Heart right ventricle (tissue), 16 donors: ENCODE measurements around the gene GTF2A1. TPM values are rescaled to one million over a fixed set of nuclear protein-coding genes. Genes with fewer than 3 reads are reported as not detected.

Source experiments
- ATAC-seq, 8 donors: fragments of 200-7000 bp; cut with Tn5 transposase; one replicate each; pipeline ENCODE4 v1.9.1; 2020; ENCODE audit warnings: mild to moderate bottlenecking in 8 of 8, moderate library complexity in 8 of 8, moderate number of reproducible peaks in 1 of 8
- DNase-seq, 2 donors: peaks; one replicate each; pipeline ENCODE4 v3.0.0-alpha.2; 2020
- H3K27ac ChIP-seq, 10 donors: fragments of 200-600 bp; sonication (generic) in 2 of 10; one replicate each; pipeline versions ENCODE4 v1.5.0 to v1.8.0; 2020 to 2022; ENCODE audit warnings: mild to moderate bottlenecking in 3 of 10
- H3K27me3 ChIP-seq, 7 donors: fragments of 200-600 bp; one replicate each; pipeline ENCODE4 v1.8.0; 2021 to 2022; ENCODE audit warnings: mild to moderate bottlenecking in 2 of 7
- H3K36me3 ChIP-seq, 9 donors: fragments of 200-600 bp; sonication (generic) in 1 of 9; one replicate each; pipeline versions ENCODE4 v1.5.0 to v1.8.0; 2020 to 2022; ENCODE audit warnings: mild to moderate bottlenecking in 2 of 9
- H3K4me1 ChIP-seq, 9 donors: fragments of 200-600 bp; sonication (generic) in 1 of 9; one replicate each; pipeline versions ENCODE4 v1.5.0 to v1.8.0; 2020 to 2022; ENCODE audit warnings: mild to moderate bottlenecking in 4 of 9
- H3K4me3 ChIP-seq, 10 donors: fragments of 200-600 bp; sonication (generic) in 2 of 10; one replicate each; pipeline versions ENCODE4 v1.5.0 to v1.8.0; 2020 to 2022; ENCODE audit warnings: mild to moderate bottlenecking in 7 of 10, moderate library complexity in 2 of 10
- H3K9me3 ChIP-seq, 11 donors: fragments of 200-600 bp in 10 of 11; sonication (generic) in 2 of 11; one replicate each; pipeline versions ENCODE4 v1.5.0 to v1.8.0; 2013 to 2022; ENCODE audit warnings: mild to moderate bottlenecking in 2 of 11, control low read depth in 1 of 11, moderate library complexity in 1 of 11
- CTCF ChIP-seq, 9 donors: fragments of 200-600 bp; sonication (generic) in 2 of 9; IDR thresholded peaks; one replicate each; pipeline versions ENCODE4 v1.5.0 to v1.8.0; 2021 to 2022; ENCODE audit warnings: antibody characterized with exemption in 9 of 9, mild to moderate bottlenecking in 5 of 9, moderate library complexity in 1 of 9
- WGBS, 2 donors: extraction: QIAGEN DNeasy Blood & Tissue Kit; methylation state at CpG; one replicate each; pipeline ENCODE4 v1.1.7; 2013; ENCODE audit warnings: inconsistent platforms in 1 of 2; 5-methylcytosine and 5-hydroxymethylcytosine counted together
- intact Hi-C, 10 donors: fragments of 100-400 bp; cut with DNase I; formaldehyde crosslinking; loops; one replicate each; pipeline versions ENCODE4 v1.11.1 to v1.14.2; 2022
- polyA plus RNA-seq, 2 donors: library from polyadenylated mRNA; stranded (reverse); fragments of 200-250 nt; gene quantifications; one replicate each; pipeline ENCODE4 v1.2.3, GENCODE V29; 2013
- total RNA-seq, 10 donors: library from RNA; stranded (reverse); fragmentation: NEBNext Ultra II Directional in 3 of 10; extraction: Animal tissue kit (Norgen Biotek cat#: 25700) in 3 of 10; gene quantifications; one replicate each; pipeline versions ENCODE4 v1.2.1 to v1.2.4, GENCODE V29; 2021 to 2023
- donor health status: Arrhythmogenic right ventricular cardiomyopathy.
- donor health status: ischemic (EF 13 %, LVEDD 7.1; RV severe dilation, severe dysfunction).
- donor health status: healthy with polysubstance abuse.
- donor health status: DM: no; HTN: yes; CAD: no.
- donor health status: DM: no; HTN: no; CAD: no.
- donor health status: ischemic (EF 25% LVEDD 6.9; RV normal size, moderate dysfunction).
- donor health status: ischemic (EF 25% LVEDD 5.7; RV mildly dilated, moderate dysfunction).
- donor health status: healthy.
- donor health status: DM: yes; HTN: yes; CAD: no.
- donor health status: Ischemic cardiomyopathy.
- donor health status: ischemic (EF 35%, LVEDD 5.7; RV mildly dilated, moderate dysfunction).
- donor health status: nonischemic (EF 11% LVEDD 7.7; RV severe dilation, severe dysfunction).
- donor health status: DM: yes; HTN: yes; CAD: no.
- donor health status: PGD.
- donor health status: ischemic (EF 29% LVEDD 5.4; RV normal size, mild dysfunction).
- donor health status: nonischemic (EF 23%, LVEDD 6.1; RV moderate dilation, normal function).

GTF2A1 gene
- total and polyA plus RNA-seq, 12 donors, result 4.3 to 28.3 (median 22.2) TPM

DNA sequence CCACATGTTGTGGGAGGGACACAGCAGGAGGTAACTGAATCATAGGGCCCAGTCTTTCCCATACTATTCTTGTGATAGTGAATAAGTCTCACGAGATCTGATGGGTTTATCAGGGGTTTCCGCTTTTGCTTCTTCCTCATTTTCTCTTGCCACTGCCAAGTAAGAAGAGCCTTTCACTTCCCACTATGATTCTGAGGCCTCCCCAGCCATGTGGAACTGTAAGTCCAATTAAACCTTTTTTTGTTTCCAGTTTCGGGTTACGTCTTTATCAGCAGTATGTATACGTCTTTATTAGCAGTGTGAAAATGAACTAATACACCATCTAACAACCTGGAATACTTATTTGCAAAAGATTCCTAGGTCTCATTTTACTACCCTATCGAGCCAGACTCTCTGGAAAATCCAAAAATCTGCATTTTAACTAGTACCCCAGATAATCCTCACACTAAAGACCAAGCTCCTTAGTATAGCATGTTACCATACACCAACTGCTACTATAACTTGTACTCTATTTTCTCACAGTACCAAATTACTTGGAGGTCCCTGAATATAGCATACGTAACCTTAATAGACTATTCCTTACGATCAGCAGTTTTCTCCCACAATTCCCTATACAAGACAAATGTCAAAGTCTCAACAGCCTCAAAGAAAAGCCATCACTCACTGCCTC lies 11.5 kb downstream of the GTF2A1 start:
- peaks cover 0 to 95% (median 7%) of the 10 kb centered on the region in 9 donors for H3K36me3 ChIP-seq
- 65 to 66% methylated on average over 8 of the region's 8 CpGs for WGBS, 2 donors
- DNase-seq (no peak), ATAC-seq (peak in 1 of 8 donors; percentile 20)
- peaks cover 0 to 49% (median 27%) of the 10 kb centered on the region in 9 donors for H3K4me1 ChIP-seq
- H3K9me3 ChIP-seq, result no peaks in the 10 kb centered on the region
- no peak for TF ChIP-seq CTCF (IDR thresholded peaks at IDR 0.05)
- H3K27me3 ChIP-seq, result no peaks in the 10 kb centered on the region
- intact Hi-C loops, result no loop called here
- peak overlapping the region in 2 of 10 donors; percentile 15 to 48 for H3K27ac ChIP-seq
- no peak overlapping the region for H3K4me3 ChIP-seq

DNA sequence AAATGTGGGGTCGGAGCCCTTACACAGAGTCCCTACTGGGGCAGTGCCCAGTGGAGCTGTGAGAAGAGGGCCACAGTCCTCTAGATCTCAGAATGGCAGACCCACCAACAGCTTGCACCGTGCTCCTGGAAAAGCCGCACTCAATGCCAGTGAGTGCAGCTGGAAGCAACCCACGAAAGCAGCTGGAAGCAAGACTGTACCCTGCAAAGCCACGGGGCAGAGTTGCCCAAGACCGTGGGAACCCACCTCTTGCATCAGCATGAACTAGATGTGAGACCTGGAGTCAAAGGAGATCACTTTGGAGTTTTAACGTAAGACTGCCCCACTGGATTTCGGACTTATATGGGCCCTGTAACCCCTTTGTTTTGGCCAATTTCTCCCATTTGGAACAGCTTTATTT lies 12.3 kb downstream of the GTF2A1 start:
- Histone ChIP-seq H3K36me3 (peaks cover 0 to 95% (median 10%) of the 10 kb centered on the region in 9 donors), H3K27me3 (no peaks in the 10 kb centered on the region), H3K9me3 (no peaks in the 10 kb centered on the region), H3K4me3 (no peak overlapping the region), H3K27ac (peak overlapping the region in 1 of 10 donors; percentile 48), H3K4me1 (peaks cover 0 to 49% (median 27%) of the 10 kb centered on the region in 9 donors)
- DNase-seq, result no peak
- peak in 1 of 8 donors; percentile 26 for ATAC-seq
- intact Hi-C loops, result no loop called here
- WGBS, 2 donors, result 95 to 97% methylated on average over 8 of the region's 8 CpGs
- TF ChIP-seq CTCF (IDR thresholded peaks at IDR 0.05), result no peak

GRCh38 chr14:81206115-81206514 lies 14.6 kb downstream of the GTF2A1 start:
- peaks cover 0 to 33% (median 16%) of the 10 kb centered on the region in 9 donors for H3K4me1 ChIP-seq

DNA sequence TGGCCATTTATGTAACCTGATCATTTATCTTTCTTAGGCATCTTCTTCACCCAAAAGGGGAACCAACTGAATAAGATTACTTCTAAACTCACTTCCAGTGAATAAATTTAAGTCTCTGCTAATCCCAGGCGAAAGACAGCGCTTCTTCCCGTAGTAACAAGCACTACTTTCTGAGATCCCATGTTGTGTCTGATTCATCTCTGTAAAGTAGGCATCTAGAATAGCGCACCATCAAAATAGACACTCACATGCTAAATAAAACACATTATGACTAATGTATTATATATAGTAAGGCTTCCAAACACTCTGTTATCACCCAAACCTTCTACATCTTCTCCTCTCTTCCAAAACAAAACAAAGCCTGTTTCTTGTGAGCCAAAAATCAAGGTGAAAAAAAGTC lies 15.1 kb downstream of the GTF2A1 start:
- H3K4me3 ChIP-seq, result no peak overlapping the region
- H3K9me3 ChIP-seq, result no peaks in the 10 kb centered on the region
- ATAC-seq (peak; percentile 51 to 96 (median 72)), DNase-seq (no peak)
- TF ChIP-seq CTCF (IDR thresholded peaks at IDR 0.05), result no peak
- intact Hi-C loops, result no loop called here
- 58 to 70% methylated on average over 4 of the region's 4 CpGs for WGBS, 2 donors
- H3K27me3 ChIP-seq, result no peaks in the 10 kb centered on the region
- peak overlapping the region in 7 of 10 donors; percentile 4 to 74 (median 53) for H3K27ac ChIP-seq
- H3K4me1 ChIP-seq, result peaks cover 0 to 31% (median 12%) of the 10 kb centered on the region in 9 donors
- H3K36me3 ChIP-seq, result peaks cover 0 to 97% (median 23%) of the 10 kb centered on the region in 9 donors

More at GRCh38 chr14:81206115-81206514, 14.6 kb downstream of the GTF2A1 start:
- Histone ChIP-seq H3K27me3 (no peaks in the 10 kb centered on the region), H3K9me3 (no peaks in the 10 kb centered on the region), H3K36me3 (peaks cover 0 to 97% (median 23%) of the 10 kb centered on the region in 9 donors), H3K4me3 (no peak overlapping the region), H3K27ac (peak overlapping the region in 4 of 10 donors; percentile 4 to 74 (median 48))
- no peak for TF ChIP-seq CTCF (IDR thresholded peaks at IDR 0.05)
- intact Hi-C loops, result no loop called here
- DNase-seq (no peak), ATAC-seq (peak in 5 of 8 donors; percentile 17 to 41 (median 22))
- 90 to 91% methylated on average over 4 of the region's 4 CpGs for WGBS, 2 donors
